DND-41 (cell line): ENCODE data around the gene DHDDS.

Source experiments
- ATAC-seq: fragments of 200-7000 bp; cut with Tn5 transposase; 3 replicates; pipeline ENCODE4 v1.9.1; 2021; ENCODE audit warnings: low read depth; ENCODE audit not compliant: insufficient read depth
- DNase-seq: peaks from one replicate; pipeline ENCODE4 v3.0.0-alpha.2; 2020
- H2AFZ ChIP-seq: 2 replicates; pipeline ENCODE4 v1.6.0; 2012; ENCODE audit warnings: low read depth, low read length
- H3K27ac ChIP-seq: 2 replicates; pipeline ENCODE4 v1.5.1; 2012; ENCODE audit warnings: low read length, inconsistent platforms
- H3K27me3 ChIP-seq: fragments of 200-600 bp; sonication (generic); 2 replicates; pipeline ENCODE4 v1.6.0; 2012; ENCODE audit warnings: low read length, mild to moderate bottlenecking, inconsistent platforms; ENCODE audit not compliant: insufficient read depth, poor library complexity
- H3K36me3 ChIP-seq: 2 replicates; pipeline ENCODE4 v1.5.1; 2012; ENCODE audit warnings: low read length, inconsistent platforms; ENCODE audit not compliant: insufficient read depth
- H3K4me1 ChIP-seq: 2 replicates; pipeline ENCODE4 v1.5.1; 2012; ENCODE audit warnings: mild to moderate bottlenecking, low read length; ENCODE audit not compliant: insufficient read depth
- H3K4me2 ChIP-seq: 2 replicates; pipeline ENCODE4 v1.6.0; 2012; ENCODE audit warnings: mild to moderate bottlenecking, moderate library complexity, low read length, inconsistent platforms; ENCODE audit not compliant: insufficient read depth
- H3K4me3 ChIP-seq, 2 experiments: fragments of 200-600 bp in 1 of 2; shearing (Covaris generic) in 1 of 2; 2 replicates each; pipeline ENCODE4 v1.5.1; 2012 to 2016; ENCODE audit warnings: inconsistent platforms in 2 of 2, low read length in 2 of 2, mild to moderate bottlenecking in 2 of 2, low read depth in 1 of 2, moderate library complexity in 1 of 2
- H3K79me2 ChIP-seq: 2 replicates; pipeline ENCODE4 v1.6.0; 2012; ENCODE audit warnings: low read length, inconsistent platforms; ENCODE audit not compliant: insufficient read depth
- H3K9ac ChIP-seq: 2 replicates; pipeline ENCODE4 v1.6.0; 2012; ENCODE audit warnings: low read depth, mild to moderate bottlenecking, inconsistent platforms, low read length, moderate library complexity
- H3K9me3 ChIP-seq: 2 replicates; pipeline ENCODE4 v1.5.1; 2012; ENCODE audit warnings: low read length, moderate library complexity, mild to moderate bottlenecking, inconsistent platforms; ENCODE audit not compliant: insufficient read depth, severe bottlenecking
- H4K20me1 ChIP-seq: 2 replicates; pipeline ENCODE4 v1.6.0; 2012; ENCODE audit warnings: low read length; ENCODE audit not compliant: insufficient read depth
- CTCF ChIP-seq: IDR thresholded peaks from 2 replicates; pipeline ENCODE4 v1.5.1; 2012; ENCODE audit warnings: borderline replicate concordance, low read length, moderate library complexity, mild to moderate bottlenecking; ENCODE audit not compliant: poor library complexity, severe bottlenecking; ENCODE audit errors: extremely low read depth
- EZH2 ChIP-seq: IDR thresholded peaks from 3 replicates; pipeline ENCODE4 v1.6.1; 2012; ENCODE audit warnings: borderline replicate concordance, low read depth, mild to moderate bottlenecking, moderate library complexity, low read length, inconsistent platforms; ENCODE audit not compliant: severe bottlenecking

Gene DHDDS

GRCh38 chr1:26419494-26419893 lies 12.6 kb upstream of the DHDDS start:
- H2AFZ ChIP-seq = no peak overlapping the region
- H3K79me2 ChIP-seq = no peaks in the 10 kb centered on the region
- no peaks in the 10 kb centered on the region for H3K4me1 ChIP-seq
- H3K27me3 ChIP-seq = no peaks in the 10 kb centered on the region
- H4K20me1 ChIP-seq = no peaks in the 10 kb centered on the region; the same call in 1 of the 2 replicates
- no peak for ATAC-seq
- no peak overlapping the region for H3K9ac ChIP-seq
- no peak overlapping the region for H3K27ac ChIP-seq
- no peak for TF ChIP-seq CTCF
- TF ChIP-seq EZH2 = no peak
- no peaks in the 10 kb centered on the region for H3K36me3 ChIP-seq
- DNase-seq = no peak
- H3K4me2 ChIP-seq = no peak overlapping the region
- no peaks in the 10 kb centered on the region for H3K9me3 ChIP-seq
- H3K4me3 ChIP-seq = no peak overlapping the region

GRCh38 chr1:26429721-26430120 lies 2.4 kb upstream of the DHDDS start:
- no peaks in the 10 kb centered on the region for H3K27me3 ChIP-seq
- no peak overlapping the region for H3K27ac ChIP-seq
- no peaks in the 10 kb centered on the region for H3K9me3 ChIP-seq
- no peak for TF ChIP-seq CTCF
- TF ChIP-seq EZH2 = no peak
- H3K4me1 ChIP-seq = peaks cover 30% of the 10 kb centered on the region
- H3K9ac ChIP-seq = no peak overlapping the region
- H2AFZ ChIP-seq = no peak overlapping the region
- DNase-seq = no peak
- H3K4me3 ChIP-seq = no peak overlapping the region
- no peak overlapping the region for H3K4me2 ChIP-seq
- peaks cover 23% of the 10 kb centered on the region for H3K79me2 ChIP-seq
- H4K20me1 ChIP-seq = no peaks in the 10 kb centered on the region
- H3K36me3 ChIP-seq = peaks cover 10% of the 10 kb centered on the region; the same call in 1 of the 2 replicates
- no peak for ATAC-seq

- ATAC-seq = no peak
- peak overlapping the region; percentile 49 to 86 for H3K4me3 ChIP-seq
- H3K36me3 ChIP-seq = peaks cover 25% of the 10 kb centered on the region
- no peak for DNase-seq
- peaks cover 30% of the 10 kb centered on the region for H3K4me1 ChIP-seq
- peak overlapping the region; percentile 76 for H3K27ac ChIP-seq
- peak overlapping the region; percentile 82 for H2AFZ ChIP-seq
- H3K4me2 ChIP-seq = peak overlapping the region; percentile 96
- H3K79me2 ChIP-seq = peaks cover 25% of the 10 kb centered on the region
- H3K9me3 ChIP-seq = no peaks in the 10 kb centered on the region
- TF ChIP-seq CTCF = no peak
- TF ChIP-seq EZH2 = no peak
- no peaks in the 10 kb centered on the region for H3K27me3 ChIP-seq
- peak overlapping the region; percentile 64 for H3K9ac ChIP-seq
- no peaks in the 10 kb centered on the region for H4K20me1 ChIP-seq
Measured at GRCh38 chr1:26432793-26433192, 672 bp downstream of the DHDDS start.
